Neural cell (in vitro differentiated cells): ENCODE data around the gene WASF3. TPM values are rescaled to one million over a fixed set of nuclear protein-coding genes. Genes with fewer than 3 reads are reported as not detected.

Experiments used
- H2AFZ ChIP-seq: fragments of 200-600, 300-800 bp; sonication (generic), shearing (Covaris generic); 2 replicates; pipeline ENCODE4 v1.6.0; 2014; ENCODE audit warnings: low read depth, mild to moderate bottlenecking, antibody characterized with exemption, low read length, moderate library complexity
- H3F3A ChIP-seq: fragments of 200-600 bp; shearing (Covaris generic); 2 replicates; pipeline ENCODE4 v1.6.1; 2016; ENCODE audit warnings: mild to moderate bottlenecking, moderate library complexity, mixed read lengths, antibody characterized with exemption, low read length; ENCODE audit not compliant: insufficient read depth, poor library complexity, severe bottlenecking
- H3K27ac ChIP-seq: fragments of 200-600, 300-800 bp; sonication (generic), shearing (Covaris generic); 2 replicates; pipeline ENCODE4 v1.5.1; 2014; ENCODE audit warnings: mild to moderate bottlenecking, low read length, moderate library complexity
- H3K27me3 ChIP-seq: fragments of 300-800, 200-600 bp; sonication (generic), shearing (Covaris generic); 2 replicates; pipeline ENCODE4 v1.6.0; 2014; ENCODE audit warnings: mild to moderate bottlenecking, low read depth, low read length, moderate library complexity; ENCODE audit not compliant: insufficient read depth
- H3K36me3 ChIP-seq: fragments of 300-800, 200-600 bp; sonication (generic), shearing (Covaris generic); 2 replicates; pipeline ENCODE4 v1.5.1; 2014; ENCODE audit warnings: mild to moderate bottlenecking, antibody characterized with exemption, low read length, moderate library complexity; ENCODE audit not compliant: insufficient read depth
- H3K4me2 ChIP-seq: fragments of 300-800, 200-600 bp; sonication (generic), shearing (Covaris generic); 2 replicates; pipeline ENCODE4 v1.6.0; 2014; ENCODE audit warnings: mild to moderate bottlenecking, low read length
- H3K4me3 ChIP-seq: fragments of 300-800, 200-600 bp; sonication (generic), shearing (Covaris generic); 2 replicates; pipeline ENCODE4 v1.5.1; 2014; ENCODE audit warnings: mild to moderate bottlenecking, low read length, moderate library complexity
- H3K79me2 ChIP-seq: fragments of 200-600 bp; shearing (Covaris generic); replicated peaks from 2 replicates; pipeline ENCODE4 v1.6.0; 2014; ENCODE audit warnings: mild to moderate bottlenecking, low read length, moderate library complexity; ENCODE audit not compliant: insufficient read depth
- H3K9ac ChIP-seq: fragments of 300-800, 200-600 bp; sonication (generic), shearing (Covaris generic); 2 replicates; pipeline ENCODE4 v1.6.1; 2016; ENCODE audit warnings: mild to moderate bottlenecking, low read length, mixed read lengths
- H3K9me2 ChIP-seq: fragments of 200-600 bp; shearing (Covaris generic); 2 replicates; pipeline ENCODE4 v1.6.1; 2016; ENCODE audit warnings: mild to moderate bottlenecking, low read length, mixed read lengths; ENCODE audit not compliant: insufficient read depth
- H3K9me3 ChIP-seq: fragments of 200-600, 300-800 bp; sonication (generic), shearing (Covaris generic); 2 replicates; pipeline ENCODE4 v1.6.1; 2016; ENCODE audit warnings: mild to moderate bottlenecking, mixed run types, low read length, moderate library complexity, mixed read lengths
- H4K20me1 ChIP-seq: fragments of 200-600 bp; shearing (Covaris generic); 2 replicates; pipeline ENCODE4 v1.6.1; 2016; ENCODE audit warnings: mild to moderate bottlenecking, mixed run types; ENCODE audit not compliant: insufficient read depth
- EP300 ChIP-seq: fragments of 450-650 bp; conservative IDR thresholded peaks from 2 replicates; pipeline ENCODE4 v1.6.1; 2014; ENCODE audit warnings: antibody characterized with exemption, mild to moderate bottlenecking, moderate library complexity; ENCODE audit not compliant: poor library complexity, severe bottlenecking
- EZH2 ChIP-seq: fragments of 200-600, 300-800 bp; shearing (Covaris generic), sonication (generic); IDR thresholded peaks from 2 replicates; pipeline ENCODE4 v1.6.1; 2014; ENCODE audit warnings: antibody characterized with exemption, low read length, borderline replicate concordance, mild to moderate bottlenecking; ENCODE audit not compliant: insufficient read depth, poor library complexity, severe bottlenecking
- MXI1 ChIP-seq: fragments of 450-650 bp; conservative IDR thresholded peaks from 2 replicates; pipeline ENCODE4 v1.6.1; 2014; ENCODE audit warnings: antibody characterized with exemption, mild to moderate bottlenecking; ENCODE audit not compliant: poor library complexity, severe bottlenecking
- POLR2AphosphoS5 ChIP-seq: IDR thresholded peaks from 2 replicates; pipeline ENCODE4 v1.6.1; 2012
- RAD21 ChIP-seq: fragments of 450-650 bp; conservative IDR thresholded peaks from 2 replicates; pipeline ENCODE4 v1.6.1; 2014; ENCODE audit warnings: antibody characterized with exemption, mild to moderate bottlenecking, moderate library complexity
- SMC3 ChIP-seq: fragments of 450-650 bp; conservative IDR thresholded peaks from 2 replicates; pipeline ENCODE4 v1.6.1; 2014; ENCODE audit warnings: antibody characterized with exemption, mild to moderate bottlenecking, moderate library complexity; ENCODE audit not compliant: poor library complexity
- TAF1 ChIP-seq: IDR thresholded peaks from 2 replicates; pipeline ENCODE4 v1.6.1; 2012; ENCODE audit warnings: low read depth
- polyA plus RNA-seq: library from polyadenylated mRNA; depleted of rRNA; stranded (reverse); fragments of >200 nt; gene quantifications from 2 replicates; pipeline ENCODE4 v1.2.3, GENCODE V29; 2014
- TF ChIP-seq, protein P1 (sequence below): IDR thresholded peaks from 2 replicates; pipeline ENCODE4 v1.6.1; 2012; ENCODE audit warnings: borderline replicate concordance
- TF ChIP-seq, protein P2 (sequence below): fragments of 450-650 bp; IDR thresholded peaks from 2 replicates; pipeline ENCODE4 v1.5.1; 2014; ENCODE audit warnings: antibody characterized with exemption, mild to moderate bottlenecking, moderate library complexity; ENCODE audit not compliant: poor library complexity, severe bottlenecking

The WASF3 gene
- polyA plus RNA-seq, 1 donor from 2014 or later = 44.5 TPM

DNA sequence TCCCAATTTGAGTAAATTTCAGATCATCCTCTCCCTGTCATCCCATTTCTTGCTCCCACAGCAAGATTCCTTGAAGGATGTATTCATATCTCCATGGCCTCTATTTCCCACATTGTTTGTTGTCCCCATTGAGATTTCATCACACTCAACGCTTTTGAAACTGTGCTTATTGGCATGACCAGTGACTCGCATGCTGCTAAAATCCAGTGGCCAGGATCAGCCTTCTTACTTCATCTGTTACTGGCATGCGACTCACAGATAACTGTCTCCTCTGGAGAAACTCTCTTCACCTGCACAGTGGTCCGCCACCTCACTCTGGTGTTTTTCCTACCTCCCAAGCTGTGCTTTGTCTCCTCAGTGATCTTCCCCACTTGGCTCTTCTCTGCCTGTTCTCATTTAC is 95.8 kb downstream of the WASF3 start:
- no peak overlapping the region for H3K4me3 ChIP-seq
- H3K4me2 ChIP-seq = no peak overlapping the region
- H2AFZ ChIP-seq = no peak overlapping the region
- H3K9me3 ChIP-seq = peaks cover 3% of the 10 kb centered on the region
- no peaks in the 10 kb centered on the region for H3F3A ChIP-seq
- no peaks in the 10 kb centered on the region for H4K20me1 ChIP-seq
- TF ChIP-seq SMC3 = no peak
- TF ChIP-seq EP300 = no peak
- TF ChIP-seq, protein P1, sequence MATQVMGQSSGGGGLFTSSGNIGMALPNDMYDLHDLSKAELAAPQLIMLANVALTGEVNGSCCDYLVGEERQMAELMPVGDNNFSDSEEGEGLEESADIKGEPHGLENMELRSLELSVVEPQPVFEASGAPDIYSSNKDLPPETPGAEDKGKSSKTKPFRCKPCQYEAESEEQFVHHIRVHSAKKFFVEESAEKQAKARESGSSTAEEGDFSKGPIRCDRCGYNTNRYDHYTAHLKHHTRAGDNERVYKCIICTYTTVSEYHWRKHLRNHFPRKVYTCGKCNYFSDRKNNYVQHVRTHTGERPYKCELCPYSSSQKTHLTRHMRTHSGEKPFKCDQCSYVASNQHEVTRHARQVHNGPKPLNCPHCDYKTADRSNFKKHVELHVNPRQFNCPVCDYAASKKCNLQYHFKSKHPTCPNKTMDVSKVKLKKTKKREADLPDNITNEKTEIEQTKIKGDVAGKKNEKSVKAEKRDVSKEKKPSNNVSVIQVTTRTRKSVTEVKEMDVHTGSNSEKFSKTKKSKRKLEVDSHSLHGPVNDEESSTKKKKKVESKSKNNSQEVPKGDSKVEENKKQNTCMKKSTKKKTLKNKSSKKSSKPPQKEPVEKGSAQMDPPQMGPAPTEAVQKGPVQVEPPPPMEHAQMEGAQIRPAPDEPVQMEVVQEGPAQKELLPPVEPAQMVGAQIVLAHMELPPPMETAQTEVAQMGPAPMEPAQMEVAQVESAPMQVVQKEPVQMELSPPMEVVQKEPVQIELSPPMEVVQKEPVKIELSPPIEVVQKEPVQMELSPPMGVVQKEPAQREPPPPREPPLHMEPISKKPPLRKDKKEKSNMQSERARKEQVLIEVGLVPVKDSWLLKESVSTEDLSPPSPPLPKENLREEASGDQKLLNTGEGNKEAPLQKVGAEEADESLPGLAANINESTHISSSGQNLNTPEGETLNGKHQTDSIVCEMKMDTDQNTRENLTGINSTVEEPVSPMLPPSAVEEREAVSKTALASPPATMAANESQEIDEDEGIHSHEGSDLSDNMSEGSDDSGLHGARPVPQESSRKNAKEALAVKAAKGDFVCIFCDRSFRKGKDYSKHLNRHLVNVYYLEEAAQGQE = no peak
- no peak for TF ChIP-seq RAD21
- TF ChIP-seq, protein P2, sequence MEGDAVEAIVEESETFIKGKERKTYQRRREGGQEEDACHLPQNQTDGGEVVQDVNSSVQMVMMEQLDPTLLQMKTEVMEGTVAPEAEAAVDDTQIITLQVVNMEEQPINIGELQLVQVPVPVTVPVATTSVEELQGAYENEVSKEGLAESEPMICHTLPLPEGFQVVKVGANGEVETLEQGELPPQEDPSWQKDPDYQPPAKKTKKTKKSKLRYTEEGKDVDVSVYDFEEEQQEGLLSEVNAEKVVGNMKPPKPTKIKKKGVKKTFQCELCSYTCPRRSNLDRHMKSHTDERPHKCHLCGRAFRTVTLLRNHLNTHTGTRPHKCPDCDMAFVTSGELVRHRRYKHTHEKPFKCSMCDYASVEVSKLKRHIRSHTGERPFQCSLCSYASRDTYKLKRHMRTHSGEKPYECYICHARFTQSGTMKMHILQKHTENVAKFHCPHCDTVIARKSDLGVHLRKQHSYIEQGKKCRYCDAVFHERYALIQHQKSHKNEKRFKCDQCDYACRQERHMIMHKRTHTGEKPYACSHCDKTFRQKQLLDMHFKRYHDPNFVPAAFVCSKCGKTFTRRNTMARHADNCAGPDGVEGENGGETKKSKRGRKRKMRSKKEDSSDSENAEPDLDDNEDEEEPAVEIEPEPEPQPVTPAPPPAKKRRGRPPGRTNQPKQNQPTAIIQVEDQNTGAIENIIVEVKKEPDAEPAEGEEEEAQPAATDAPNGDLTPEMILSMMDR = no peak
- TF ChIP-seq POLR2AphosphoS5 = no peak
- TF ChIP-seq TAF1 = no peak
- TF ChIP-seq MXI1 = no peak
- no peak for TF ChIP-seq EZH2
- H3K9me2 ChIP-seq = no peaks in the 10 kb centered on the region
- H3K9ac ChIP-seq = no peak overlapping the region
- no peaks in the 10 kb centered on the region for H3K27me3 ChIP-seq
- no peaks in the 10 kb centered on the region for H3K36me3 ChIP-seq
- no peaks in the 10 kb centered on the region for H3K79me2 ChIP-seq
- no peak overlapping the region for H3K27ac ChIP-seq

DNA sequence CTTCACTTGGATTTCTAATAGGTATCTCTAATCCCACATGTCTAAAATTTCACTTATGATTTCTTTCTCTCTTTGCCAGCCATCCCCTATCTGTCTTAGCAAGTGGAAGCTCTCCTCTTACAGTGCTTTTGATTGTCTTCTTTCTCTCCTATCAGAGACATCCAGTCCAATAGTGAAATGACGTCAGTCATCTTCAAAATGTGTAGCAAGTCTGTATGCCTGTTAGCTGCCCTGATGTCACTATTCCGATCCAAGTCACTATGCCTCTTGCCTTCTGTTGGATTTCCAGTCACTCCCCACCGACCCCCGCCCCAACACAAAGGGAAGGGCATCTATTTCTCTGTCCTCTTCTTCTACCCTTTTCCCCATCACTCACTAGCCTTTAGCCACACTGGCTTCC is 96.4 kb downstream of the WASF3 start:
- no peaks in the 10 kb centered on the region for H3K79me2 ChIP-seq
- no peak overlapping the region for H3K4me2 ChIP-seq
- H4K20me1 ChIP-seq = no peaks in the 10 kb centered on the region
- no peak overlapping the region for H3K9ac ChIP-seq
- no peaks in the 10 kb centered on the region for H3K36me3 ChIP-seq
- no peaks in the 10 kb centered on the region for H3K9me2 ChIP-seq
- H3F3A ChIP-seq = no peaks in the 10 kb centered on the region
- no peak overlapping the region for H3K4me3 ChIP-seq
- no peak overlapping the region for H2AFZ ChIP-seq
- H3K27ac ChIP-seq = no peak overlapping the region
- peaks cover 3% of the 10 kb centered on the region for H3K9me3 ChIP-seq
- TF ChIP-seq SMC3 (no peak), EZH2 (no peak), POLR2AphosphoS5 (no peak), TAF1 (no peak), EP300 (no peak), MXI1 (no peak), RAD21 (no peak)
- TF ChIP-seq, protein P2 = no peak
- TF ChIP-seq, protein P1 = no peak
- H3K27me3 ChIP-seq = no peaks in the 10 kb centered on the region
